Astrocyte of the hippocampus (primary cell): Measurements from ENCODE around the gene MYO5B.
A peak's percentile ranks its signal among the peaks of the same experiment; 100 is the strongest.

Experiments
- DNase-seq: peaks from one replicate; pipeline ENCODE4 v3.0.0; 2011; ENCODE audit warnings: low read depth, low spot score

Gene MYO5B

GRCh38 chr18:49857708-49858107, 337.2 kb downstream of the MYO5B start:
- DNase-seq = no peak

GRCh38 chr18:49856496-49856895, 338.5 kb downstream of the MYO5B start:
- DNase-seq = no peak

- no peak for DNase-seq
Measured at GRCh38 chr18:49855711-49856415, 339.1 kb downstream of the MYO5B start.

GRCh38 chr18:49854681-49855080, 340.3 kb downstream of the MYO5B start:
- DNase-seq = no peak

- DNase-seq = no peak
Measured at GRCh38 chr18:49853436-49853835, 341.5 kb downstream of the MYO5B start.

- DNase-seq = no peak
Measured at GRCh38 chr18:49853011-49853410, 341.9 kb downstream of the MYO5B start.

GRCh38 chr18:49851624-49852023, 343.3 kb downstream of the MYO5B start:
- DNase-seq = no peak

GRCh38 chr18:49850636-49851035, 344.3 kb downstream of the MYO5B start:
- no peak for DNase-seq

- DNase-seq = peak; percentile 89
Measured at GRCh38 chr18:49849331-49850217, 345.4 kb downstream of the MYO5B start.

GRCh38 chr18:49848115-49848514, 346.8 kb downstream of the MYO5B start:
- DNase-seq = no peak

GRCh38 chr18:49847524-49847923, 347.4 kb downstream of the MYO5B start:
- no peak for DNase-seq

- DNase-seq = no peak
Measured at GRCh38 chr18:49846718-49847470, 348.1 kb downstream of the MYO5B start.

GRCh38 chr18:49846361-49846662, 348.6 kb downstream of the MYO5B start:
- DNase-seq = peak; percentile 26

GRCh38 chr18:49845629-49846360, 349.2 kb downstream of the MYO5B start:
- DNase-seq = no peak

- DNase-seq = no peak
Measured at GRCh38 chr18:49844903-49845302, 350.0 kb downstream of the MYO5B start.

GRCh38 chr18:49843778-49844625, 350.9 kb downstream of the MYO5B start:
- DNase-seq = no peak

- DNase-seq = no peak
Measured at GRCh38 chr18:49843131-49843530, 351.8 kb downstream of the MYO5B start.

- no peak for DNase-seq
Measured at GRCh38 chr18:49842656-49843055, 352.3 kb downstream of the MYO5B start.

GRCh38 chr18:49841236-49842217, 353.4 kb downstream of the MYO5B start:
- DNase-seq = no peak

- peak; percentile 67 for DNase-seq
Measured at GRCh38 chr18:49839012-49839411, 355.9 kb downstream of the MYO5B start.
